Neural cell (in vitro differentiated cells): ENCODE data around the gene ENTPD2. TPM values are rescaled to one million over a fixed set of nuclear protein-coding genes. Genes with fewer than 3 reads are reported as not detected.

Source experiments
- H2AFZ ChIP-seq: fragments of 200-600, 300-800 bp; sonication (generic), shearing (Covaris generic); 2 replicates; pipeline ENCODE4 v1.6.0; 2014; ENCODE audit warnings: low read depth, mild to moderate bottlenecking, antibody characterized with exemption, low read length, moderate library complexity
- H3F3A ChIP-seq: fragments of 200-600 bp; shearing (Covaris generic); 2 replicates; pipeline ENCODE4 v1.6.1; 2016; ENCODE audit warnings: mild to moderate bottlenecking, moderate library complexity, mixed read lengths, antibody characterized with exemption, low read length; ENCODE audit not compliant: insufficient read depth, poor library complexity, severe bottlenecking
- H3K27ac ChIP-seq: fragments of 200-600, 300-800 bp; sonication (generic), shearing (Covaris generic); 2 replicates; pipeline ENCODE4 v1.5.1; 2014; ENCODE audit warnings: mild to moderate bottlenecking, low read length, moderate library complexity
- H3K27me3 ChIP-seq: fragments of 300-800, 200-600 bp; sonication (generic), shearing (Covaris generic); 2 replicates; pipeline ENCODE4 v1.6.0; 2014; ENCODE audit warnings: mild to moderate bottlenecking, low read depth, low read length, moderate library complexity; ENCODE audit not compliant: insufficient read depth
- H3K36me3 ChIP-seq: fragments of 300-800, 200-600 bp; sonication (generic), shearing (Covaris generic); 2 replicates; pipeline ENCODE4 v1.5.1; 2014; ENCODE audit warnings: mild to moderate bottlenecking, antibody characterized with exemption, low read length, moderate library complexity; ENCODE audit not compliant: insufficient read depth
- H3K4me2 ChIP-seq: fragments of 300-800, 200-600 bp; sonication (generic), shearing (Covaris generic); 2 replicates; pipeline ENCODE4 v1.6.0; 2014; ENCODE audit warnings: mild to moderate bottlenecking, low read length
- H3K4me3 ChIP-seq: fragments of 300-800, 200-600 bp; sonication (generic), shearing (Covaris generic); 2 replicates; pipeline ENCODE4 v1.5.1; 2014; ENCODE audit warnings: mild to moderate bottlenecking, low read length, moderate library complexity
- H3K79me2 ChIP-seq: fragments of 200-600 bp; shearing (Covaris generic); replicated peaks from 2 replicates; pipeline ENCODE4 v1.6.0; 2014; ENCODE audit warnings: mild to moderate bottlenecking, low read length, moderate library complexity; ENCODE audit not compliant: insufficient read depth
- H3K9ac ChIP-seq: fragments of 300-800, 200-600 bp; sonication (generic), shearing (Covaris generic); 2 replicates; pipeline ENCODE4 v1.6.1; 2016; ENCODE audit warnings: mild to moderate bottlenecking, low read length, mixed read lengths
- H3K9me2 ChIP-seq: fragments of 200-600 bp; shearing (Covaris generic); 2 replicates; pipeline ENCODE4 v1.6.1; 2016; ENCODE audit warnings: mild to moderate bottlenecking, low read length, mixed read lengths; ENCODE audit not compliant: insufficient read depth
- H3K9me3 ChIP-seq: fragments of 200-600, 300-800 bp; sonication (generic), shearing (Covaris generic); 2 replicates; pipeline ENCODE4 v1.6.1; 2016; ENCODE audit warnings: mild to moderate bottlenecking, mixed run types, low read length, moderate library complexity, mixed read lengths
- H4K20me1 ChIP-seq: fragments of 200-600 bp; shearing (Covaris generic); 2 replicates; pipeline ENCODE4 v1.6.1; 2016; ENCODE audit warnings: mild to moderate bottlenecking, mixed run types; ENCODE audit not compliant: insufficient read depth
- CTCF ChIP-seq: fragments of 450-650 bp; IDR thresholded peaks from 2 replicates; pipeline ENCODE4 v1.5.1; 2014; ENCODE audit warnings: antibody characterized with exemption, mild to moderate bottlenecking, moderate library complexity; ENCODE audit not compliant: poor library complexity, severe bottlenecking
- EP300 ChIP-seq: fragments of 450-650 bp; conservative IDR thresholded peaks from 2 replicates; pipeline ENCODE4 v1.6.1; 2014; ENCODE audit warnings: antibody characterized with exemption, mild to moderate bottlenecking, moderate library complexity; ENCODE audit not compliant: poor library complexity, severe bottlenecking
- EZH2 ChIP-seq: fragments of 200-600, 300-800 bp; shearing (Covaris generic), sonication (generic); IDR thresholded peaks from 2 replicates; pipeline ENCODE4 v1.6.1; 2014; ENCODE audit warnings: antibody characterized with exemption, low read length, borderline replicate concordance, mild to moderate bottlenecking; ENCODE audit not compliant: insufficient read depth, poor library complexity, severe bottlenecking
- MXI1 ChIP-seq: fragments of 450-650 bp; conservative IDR thresholded peaks from 2 replicates; pipeline ENCODE4 v1.6.1; 2014; ENCODE audit warnings: antibody characterized with exemption, mild to moderate bottlenecking; ENCODE audit not compliant: poor library complexity, severe bottlenecking
- POLR2AphosphoS5 ChIP-seq: IDR thresholded peaks from 2 replicates; pipeline ENCODE4 v1.6.1; 2012
- RAD21 ChIP-seq: fragments of 450-650 bp; conservative IDR thresholded peaks from 2 replicates; pipeline ENCODE4 v1.6.1; 2014; ENCODE audit warnings: antibody characterized with exemption, mild to moderate bottlenecking, moderate library complexity
- REST ChIP-seq: IDR thresholded peaks from 2 replicates; pipeline ENCODE4 v1.6.1; 2012; ENCODE audit warnings: borderline replicate concordance
- SMC3 ChIP-seq: fragments of 450-650 bp; conservative IDR thresholded peaks from 2 replicates; pipeline ENCODE4 v1.6.1; 2014; ENCODE audit warnings: antibody characterized with exemption, mild to moderate bottlenecking, moderate library complexity; ENCODE audit not compliant: poor library complexity
- TAF1 ChIP-seq: IDR thresholded peaks from 2 replicates; pipeline ENCODE4 v1.6.1; 2012; ENCODE audit warnings: low read depth
- polyA plus RNA-seq: library from polyadenylated mRNA; depleted of rRNA; stranded (reverse); fragments of >200 nt; gene quantifications from 2 replicates; pipeline ENCODE4 v1.2.3, GENCODE V29; 2014

The ENTPD2 gene
- polyA plus RNA-seq, 1 donor from 2014 or later: not detected

- peaks cover 59% of the 10 kb centered on the region for H3K27me3 ChIP-seq
- H3K27ac ChIP-seq: no peak overlapping the region
- no peaks in the 10 kb centered on the region for H3K9me2 ChIP-seq
- no peaks in the 10 kb centered on the region for H3K79me2 ChIP-seq
- H3K9ac ChIP-seq: no peak overlapping the region
- H3K9me3 ChIP-seq: no peaks in the 10 kb centered on the region
- no peaks in the 10 kb centered on the region for H3K36me3 ChIP-seq
- no peak overlapping the region for H3K4me2 ChIP-seq
- no peak for TF ChIP-seq MXI1
- TF ChIP-seq EZH2: no peak
- TF ChIP-seq REST: no peak
- TF ChIP-seq EP300: no peak
- TF ChIP-seq RAD21: no peak
- TF ChIP-seq SMC3: no peak
- TF ChIP-seq TAF1: no peak
- no peak for TF ChIP-seq CTCF
- no peak for TF ChIP-seq POLR2AphosphoS5
- H3K4me3 ChIP-seq: no peak overlapping the region
- H4K20me1 ChIP-seq: no peaks in the 10 kb centered on the region
- H2AFZ ChIP-seq: no peak overlapping the region
- no peaks in the 10 kb centered on the region for H3F3A ChIP-seq
These were observed 26.6 kb upstream of the ENTPD2 start for GRCh38 chr9:137080260-137081122.

GRCh38 chr9:137079401-137079787 lies 25.5 kb upstream of the ENTPD2 start:
- no peak overlapping the region for H3K27ac ChIP-seq

More at GRCh38 chr9:137079401-137079787, 25.5 kb upstream of the ENTPD2 start:
- H3K9me3 ChIP-seq: no peaks in the 10 kb centered on the region
- no peaks in the 10 kb centered on the region for H3F3A ChIP-seq
- H2AFZ ChIP-seq: no peak overlapping the region
- H3K27me3 ChIP-seq: peaks cover 66% of the 10 kb centered on the region
- H3K79me2 ChIP-seq: no peaks in the 10 kb centered on the region
- H3K36me3 ChIP-seq: no peaks in the 10 kb centered on the region
- H3K9me2 ChIP-seq: no peaks in the 10 kb centered on the region
- TF ChIP-seq POLR2AphosphoS5 (no peak), EP300 (no peak), RAD21 (no peak), SMC3 (no peak), REST (no peak), CTCF (no peak)
- no peaks in the 10 kb centered on the region for H4K20me1 ChIP-seq
- H3K4me2 ChIP-seq: no peak overlapping the region
- no peak overlapping the region for H3K4me3 ChIP-seq
- no peak overlapping the region for H3K9ac ChIP-seq
